Hematopoietic multipotent progenitor cell (in vitro differentiated cells): Measurements from ENCODE around the gene CACNA1B. TPM values are rescaled to one million over a fixed set of nuclear protein-coding genes. Genes with fewer than 3 reads are reported as not detected.
"Not testable (repeated sequence)": the region's sequence is repeated elsewhere in the genome, so short reads cannot be mapped to it uniquely, and the experiment has no call there.

Experiments
- DNase-seq, 3 donors: peaks; one replicate each; pipeline ENCODE4 v3.0.0-alpha.2; 2011 to 2015; ENCODE audit warnings: low read depth in 2 of 3, low spot score in 2 of 3
- total RNA-seq: library from RNA; depleted of rRNA; stranded (reverse); fragments of >200 nt; gene quantifications from one replicate; pipeline ENCODE4 v1.2.3, GENCODE V29; 2012

CACNA1B gene
- total RNA-seq, 1 donor = under 0.01 TPM

GRCh38 chr9:137865581-137866145, 11.9 kb upstream of the CACNA1B start:
- DNase-seq = no peak

- no peak for DNase-seq
These were observed 11.1 kb upstream of the CACNA1B start for GRCh38 chr9:137866226-137867141.

GRCh38 chr9:137870432-137870831, 7.2 kb upstream of the CACNA1B start:
- DNase-seq = no peak

GRCh38 chr9:137872296-137872695, 5.3 kb upstream of the CACNA1B start:
- no peak for DNase-seq

- no peak for DNase-seq
These were observed 4.2 kb upstream of the CACNA1B start for GRCh38 chr9:137873408-137873807.

GRCh38 chr9:137873858-137874362, 3.7 kb upstream of the CACNA1B start:
- no peak for DNase-seq

- no peak for DNase-seq
These were observed 2.2 kb upstream of the CACNA1B start for GRCh38 chr9:137875354-137875753.

- no peak for DNase-seq
These were observed 1.7 kb upstream of the CACNA1B start for GRCh38 chr9:137875846-137876245.

- DNase-seq = no peak
These were observed 1.3 kb upstream of the CACNA1B start for GRCh38 chr9:137876269-137876668.

GRCh38 chr9:137876781-137877386, 698 bp upstream of the CACNA1B start:
- DNase-seq = no peak

- peak in 2 of 3 donors; percentile 66 to 74 for DNase-seq
These were observed 762 bp downstream of the CACNA1B start for GRCh38 chr9:137878146-137878941.

GRCh38 chr9:137879052-137879451, 1.5 kb downstream of the CACNA1B start:
- no peak for DNase-seq

GRCh38 chr9:137879566-137880150, 2.1 kb downstream of the CACNA1B start:
- DNase-seq = no peak

GRCh38 chr9:137880160-137880975, 2.8 kb downstream of the CACNA1B start:
- DNase-seq = no peak

GRCh38 chr9:137880976-137881530, 3.5 kb downstream of the CACNA1B start:
- DNase-seq = no peak

GRCh38 chr9:137881591-137882505, 4.3 kb downstream of the CACNA1B start:
- no peak for DNase-seq

GRCh38 chr9:137882506-137882821, 4.9 kb downstream of the CACNA1B start:
- no peak for DNase-seq

GRCh38 chr9:137883977-137884376, 6.4 kb downstream of the CACNA1B start:
- not testable (repeated sequence) for DNase-seq
